SK-N-SH (cell line): Measurements from ENCODE around the gene MRPS6.

Experiments
- CTCF ChIP-seq: fragments of 200-600 bp; sonication (generic); IDR thresholded peaks from 2 replicates; pipeline ENCODE4 v1.6.1; 2017; ENCODE audit warnings: antibody characterized with exemption, mild to moderate bottlenecking, moderate library complexity
- EP300 ChIP-seq, 2 experiments: IDR thresholded peaks; 2 replicates each; pipeline versions ENCODE4 v1.4.0 to v1.6.1; 2012; ENCODE audit warnings: borderline replicate concordance in 1 of 2, low read depth in 1 of 2, low read length in 1 of 2
- MXI1 ChIP-seq: IDR thresholded peaks from 2 replicates; pipeline ENCODE4 v1.6.1; 2012; ENCODE audit warnings: mild to moderate bottlenecking, low read depth, low read length, improper control_type of control experiment
- POLR2AphosphoS5 ChIP-seq: IDR thresholded peaks from 2 replicates; pipeline ENCODE4 v1.6.1; 2012; ENCODE audit warnings: low read depth, low read length
- RCOR1 ChIP-seq: fragments of 150-350 bp; IDR thresholded peaks from 2 replicates; pipeline ENCODE4 v1.6.1; 2017; ENCODE audit warnings: antibody characterized with exemption, low read length
- REST ChIP-seq: IDR thresholded peaks from 2 replicates; pipeline ENCODE4 v1.6.1; 2012; ENCODE audit warnings: mild to moderate bottlenecking, low read depth, low read length, moderate library complexity
- RFX5 ChIP-seq: IDR thresholded peaks from 2 replicates; pipeline ENCODE4 v1.6.1; 2012; ENCODE audit warnings: mild to moderate bottlenecking, improper control_type of control experiment, low read length
- TCF12 ChIP-seq: IDR thresholded peaks from 2 replicates; pipeline ENCODE4 v1.4.0; 2012
- YY1 ChIP-seq: IDR thresholded peaks from 2 replicates; pipeline ENCODE4 v1.4.0; 2012; ENCODE audit warnings: low read depth, mild to moderate bottlenecking

- TF ChIP-seq POLR2AphosphoS5 (no peak), EP300 (IDR thresholded peaks at IDR 0.05; ENCODE audit: borderline replicate concordance in 1 of 2, low read depth in 1 of 2, low read length in 1 of 2) (no peak), CTCF (no peak), RFX5 (no peak), TCF12 (no peak), MXI1 (no peak), YY1 (no peak), RCOR1 (no peak), REST (no peak)
Observed at GRCh38 chr21:34132926-34133325, 59.5 kb downstream of the MRPS6 start.
